Renal pelvis (tissue), 3 donors: ENCODE measurements around the gene DPH7. TPM values are rescaled to one million over a fixed set of nuclear protein-coding genes. Genes with fewer than 3 reads are reported as not detected.

Source experiments
- polyA plus RNA-seq, 3 donors: library from polyadenylated mRNA; unstranded; fragments of 120-200 nt; gene quantifications; one replicate each; pipeline ENCODE4 v1.2.1, GENCODE V29; 2013; ENCODE audit not compliant: insufficient read length in 3 of 3

Gene DPH7
- polyA plus RNA-seq, 3 donors, result 44.2 to 62.7 (median 57.8) TPM

Other genes with a start within 250 kb of the DPH7 start
- 10 to 100 TPM; 16.0 to 25.3 (median 25.2) TPM for gene EXD3, start 155.8 kb downstream of the DPH7 start, polyA plus RNA-seq
- gene NOXA1, start 155.5 kb downstream of the DPH7 start, polyA plus RNA-seq, result 10 to 100 TPM in 2 of 3 donors, 1 to 10 TPM in 1; 6.7 to 12.3 (median 10.7) TPM
- gene ENTPD8, start 137.6 kb downstream of the DPH7 start, polyA plus RNA-seq, result 1 to 10 TPM in 1 of 3 donors, under 1 TPM in 2; 0.61 to 1.0 (median 0.86) TPM
- gene NSMF, start 119.6 kb downstream of the DPH7 start, polyA plus RNA-seq, result 10 to 100 TPM; 45.9 to 55.4 (median 50.4) TPM
- 1 to 10 TPM; 2.0 to 4.0 (median 3.1) TPM for gene PNPLA7, start 28.5 kb downstream of the DPH7 start, polyA plus RNA-seq
- 10 to 100 TPM; 20.0 to 28.7 (median 28.5) TPM for gene MRPL41, start 27.0 kb downstream of the DPH7 start, polyA plus RNA-seq
- gene ZMYND19, start 11.6 kb upstream of the DPH7 start, polyA plus RNA-seq, result 10 to 100 TPM; 21.0 to 24.2 (median 23.6) TPM
- 10 to 100 TPM; 35.1 to 39.7 (median 37.5) TPM for gene ARRDC1, start 26.8 kb upstream of the DPH7 start, polyA plus RNA-seq
- gene EHMT1, start 40.1 kb upstream of the DPH7 start, polyA plus RNA-seq, result 10 to 100 TPM; 80.4 to 83.4 (median 82.8) TPM